Smooth muscle cell (in vitro differentiated cells): Measurements from ENCODE around the gene NATD1. TPM values are rescaled to one million over a fixed set of nuclear protein-coding genes. Genes with fewer than 3 reads are reported as not detected.

Source experiments
- DNase-seq: peaks from one replicate; lab custom pipeline; 2025; ENCODE audit not compliant: unreplicated experiment; lab: John Stamatoyannopoulos, UW
- H2AFZ ChIP-seq: fragments of 200-600 bp; sonication (generic); 2 replicates; pipeline ENCODE4 v1.6.0; 2016; ENCODE audit warnings: antibody characterized with exemption, low read depth, mild to moderate bottlenecking
- H3F3A ChIP-seq: fragments of 200-600 bp; sonication (generic); 2 replicates; pipeline ENCODE4 v1.6.0; 2017; ENCODE audit warnings: antibody characterized with exemption, low read depth
- H3K27ac ChIP-seq: fragments of 200-600 bp; sonication (generic); 2 replicates; pipeline ENCODE4 v1.5.1; 2016; ENCODE audit warnings: low read depth, mild to moderate bottlenecking
- H3K27me3 ChIP-seq: fragments of 200-600 bp; sonication (generic); 2 replicates; pipeline ENCODE4 v1.6.1; 2016; ENCODE audit warnings: low read depth, mild to moderate bottlenecking
- H3K36me3 ChIP-seq: fragments of 200-600 bp; sonication (generic); 2 replicates; pipeline ENCODE4 v1.5.1; 2016; ENCODE audit warnings: low read depth
- H3K4me1 ChIP-seq: fragments of 200-600 bp; sonication (generic); 2 replicates; pipeline ENCODE4 v1.5.1; 2016; ENCODE audit warnings: low read depth
- H3K4me2 ChIP-seq: fragments of 200-600 bp; sonication (generic); 2 replicates; pipeline ENCODE4 v1.6.0; 2016; ENCODE audit warnings: mild to moderate bottlenecking
- H3K4me3 ChIP-seq: fragments of 200-600 bp; sonication (generic); 2 replicates; pipeline ENCODE4 v1.5.1; 2016; ENCODE audit warnings: mild to moderate bottlenecking
- H3K79me2 ChIP-seq: fragments of 200-600 bp; sonication (generic); 2 replicates; pipeline ENCODE4 v1.6.0; 2016; ENCODE audit warnings: low read depth, mild to moderate bottlenecking
- H3K9ac ChIP-seq: fragments of 200-600 bp; sonication (generic); 2 replicates; pipeline ENCODE4 v1.6.0; 2016; ENCODE audit warnings: low read depth
- H3K9me3 ChIP-seq: fragments of 200-600 bp; sonication (generic); replicated peaks from 2 replicates; pipeline ENCODE4 v1.5.1; 2016; ENCODE audit warnings: low read depth
- H4K20me1 ChIP-seq: fragments of 200-600 bp; sonication (generic); 2 replicates; pipeline ENCODE4 v1.6.0; 2016; ENCODE audit warnings: low read depth
- CTCF ChIP-seq: fragments of 200-600 bp; sonication (generic); IDR thresholded peaks from 2 replicates; pipeline ENCODE4 v1.5.1; 2017; ENCODE audit warnings: borderline replicate concordance, mild to moderate bottlenecking, antibody characterized with exemption; ENCODE audit not compliant: insufficient read depth, poor library complexity, severe bottlenecking
- WGBS: methylation state at CpG from one replicate; pipeline ENCODE4 v1.1.7; 2016; ENCODE audit warnings: low lambda C conversion rate; 5-methylcytosine and 5-hydroxymethylcytosine counted together
- polyA plus RNA-seq: library from polyadenylated mRNA; unstranded; fragments of >200 nt; fragmentation: Nextera tagmentation; extraction: Ambion mirVana; gene quantifications from 2 replicates; pipeline ENCODE4 v1.2.1, GENCODE V29; 2016
- total RNA-seq: library from RNA; depleted of rRNA; stranded (reverse); fragments of >200 nt; gene quantifications from 2 replicates; pipeline ENCODE4 v1.2.3, GENCODE V29; 2014

The NATD1 gene
- total and polyA plus RNA-seq, 2 experiments from 2014 or later = 2.2 to 2.7 TPM

GRCh38 chr17:21295036-21295952, 42.1 kb upstream of the NATD1 start:
- DNase-seq = no peak
- H3K27ac ChIP-seq = no peak overlapping the region
- H3K4me3 ChIP-seq = no peak overlapping the region
- peaks cover 5% of the 10 kb centered on the region for H3K36me3 ChIP-seq
- 84% methylated on average over 19 of the region's 19 CpGs for WGBS
- no peaks in the 10 kb centered on the region for H3K9me3 ChIP-seq
- H3K79me2 ChIP-seq = peaks cover 47% of the 10 kb centered on the region
- H3K9ac ChIP-seq = no peak overlapping the region
- peaks cover 97% of the 10 kb centered on the region for H4K20me1 ChIP-seq
- no peaks in the 10 kb centered on the region for H3F3A ChIP-seq
- no peak for TF ChIP-seq CTCF
- H3K4me1 ChIP-seq = no peaks in the 10 kb centered on the region
- H3K4me2 ChIP-seq = no peak overlapping the region
- H2AFZ ChIP-seq = no peak overlapping the region
- H3K27me3 ChIP-seq = no peaks in the 10 kb centered on the region

- Histone ChIP-seq H3K9ac (no peak overlapping the region), H3K27ac (no peak overlapping the region), H2AFZ (no peak overlapping the region), H3F3A (no peaks in the 10 kb centered on the region), H3K79me2 (peaks cover 54% of the 10 kb centered on the region), H3K27me3 (no peaks in the 10 kb centered on the region), H3K4me1 (no peaks in the 10 kb centered on the region), H3K4me2 (no peak overlapping the region), H3K36me3 (no peaks in the 10 kb centered on the region), H3K9me3 (no peaks in the 10 kb centered on the region), H3K4me3 (no peak overlapping the region), H4K20me1 (peaks cover 98% of the 10 kb centered on the region)
- TF ChIP-seq CTCF = no peak
- DNase-seq = no peak
- WGBS = 70% methylated on average over 12 of the region's 12 CpGs
These were observed 41.3 kb upstream of the NATD1 start for GRCh38 chr17:21294321-21295035.

GRCh38 chr17:21293831-21294210, 40.6 kb upstream of the NATD1 start:
- Histone ChIP-seq H3K4me3 (no peak overlapping the region), H3K27ac (no peak overlapping the region), H2AFZ (no peak overlapping the region), H4K20me1 (peaks cover 99% of the 10 kb centered on the region), H3K79me2 (peaks cover 60% of the 10 kb centered on the region), H3K4me1 (no peaks in the 10 kb centered on the region), H3K9ac (no peak overlapping the region), H3K36me3 (no peaks in the 10 kb centered on the region), H3F3A (no peaks in the 10 kb centered on the region), H3K27me3 (no peaks in the 10 kb centered on the region), H3K4me2 (no peak overlapping the region), H3K9me3 (no peaks in the 10 kb centered on the region)
- no peak for DNase-seq
- 64% methylated on average over 10 of the region's 10 CpGs for WGBS
- no peak for TF ChIP-seq CTCF
